K562 (cell line): ENCODE measurements around the gene FRMD5. TPM values are rescaled to one million over a fixed set of nuclear protein-coding genes. Genes with fewer than 3 reads are reported as not detected.

ENCODE experiments used
- ATAC-seq: fragments of 200-7000 bp; cut with Tn5 transposase; 3 replicates; pipeline ENCODE4 v1.9.1; 2020; ENCODE audit warnings: moderate library complexity
- BruUV-seq: library from RNA; stranded (reverse); fragments of 400-500 nt; replicated peaks from 2 replicates; lab custom pipeline; 2021; lab: Mats Ljungman, UMichigan
- CTCF ChIA-PET: fragments of 300-600 bp; formaldehyde crosslinking; extraction: SDS; loops from one replicate; lab custom pipeline; 2021; ENCODE audit warnings: low intra/inter-chr PET ratio; lab: Yijun Ruan, JAX
- POLR2A ChIA-PET: fragments of 300-600, 350-650 bp; sonication (Branson Sonifier 250); formaldehyde crosslinking; extraction: SDS; loops from one replicate; lab custom pipeline; 2021; ENCODE audit warnings: antibody characterized with exemption, inconsistent platforms; lab: Yijun Ruan, JAX
- DNase-seq, 4 experiments: peaks; one replicate each; pipeline versions ENCODE4 v3.0.0 to v3.0.0-alpha.2; 2011 to 2018; ENCODE audit warnings: low spot score in 3 of 4, mixed read lengths in 3 of 4; ENCODE audit errors: extremely low read depth in 1 of 4
- FAIRE-seq: peaks from 2 replicates; lab custom pipeline; 2011; peaks lifted over from hg19 to GRCh38; lab: Jason Lieb, UNC
- H2AFZ ChIP-seq: 2 replicates; pipeline ENCODE4 v1.6.0; 2011; ENCODE audit warnings: low read depth, low read length, control low read depth, inconsistent platforms
- H3K27ac ChIP-seq: fragments of 200-600 bp; 3 replicates; pipeline ENCODE4 v1.8.0; 2011; ENCODE audit warnings: low read depth, mild to moderate bottlenecking, control low read depth, inconsistent platforms, low read length, moderate library complexity, mixed read lengths; ENCODE audit errors: extremely low read depth
- H3K27me3 ChIP-seq, 2 experiments: fragments of 300-600 bp in 1 of 2; 2 replicates in 1 of 2; 3 replicates in 1 of 2; pipeline versions ENCODE4 v1.6.0 to v1.8.0; 2011; ENCODE audit warnings: inconsistent platforms in 2 of 2, low read length in 2 of 2, mild to moderate bottlenecking in 1 of 2, mixed read lengths in 1 of 2, moderate library complexity in 1 of 2; ENCODE audit not compliant: control insufficient read depth in 2 of 2, insufficient read depth in 2 of 2
- H3K36me3 ChIP-seq: fragments of 300-600 bp; 3 replicates; pipeline ENCODE4 v1.8.0; 2011; ENCODE audit warnings: mild to moderate bottlenecking, low read length, inconsistent platforms; ENCODE audit not compliant: control insufficient read depth, insufficient read depth
- H3K4me1 ChIP-seq, 2 experiments: fragments of 200-600 bp in 1 of 2; replicated peaks in 1 of 2; 2 replicates in 1 of 2; 3 replicates in 1 of 2; pipeline versions ENCODE4 v1.5.1 to v1.8.0; 2011; ENCODE audit warnings: inconsistent platforms in 2 of 2, low read length in 2 of 2, mild to moderate bottlenecking in 1 of 2, mixed read lengths in 1 of 2, moderate library complexity in 1 of 2; ENCODE audit not compliant: control insufficient read depth in 2 of 2, insufficient read depth in 2 of 2
- H3K4me2 ChIP-seq: 2 replicates; pipeline ENCODE4 v1.6.1; 2011; ENCODE audit warnings: low read length, control low read depth, inconsistent platforms, mixed read lengths; ENCODE audit not compliant: insufficient read depth
- H3K4me3 ChIP-seq: fragments of 200-600 bp; sonication (generic), shearing (Covaris generic); 2 replicates; pipeline ENCODE4 v1.5.1; 2016; ENCODE audit warnings: control low read depth, inconsistent platforms
- H3K79me2 ChIP-seq: fragments of 200-600 bp; 3 replicates; pipeline ENCODE4 v1.8.0; 2011; ENCODE audit warnings: low read length, inconsistent platforms; ENCODE audit not compliant: control insufficient read depth, insufficient read depth
- H3K9ac ChIP-seq, 2 experiments: 2 replicates each; pipeline versions ENCODE4 v1.6.0 to v1.6.1; 2011; ENCODE audit warnings: low read depth in 2 of 2, low read length in 2 of 2, control low read depth in 1 of 2, inconsistent platforms in 1 of 2, mild to moderate bottlenecking in 1 of 2, mixed read lengths in 1 of 2; ENCODE audit not compliant: insufficient read depth in 1 of 2
- H3K9me1 ChIP-seq: one replicate; pipeline ENCODE4 v1.6.0; 2011; ENCODE audit warnings: inconsistent platforms, mild to moderate bottlenecking, low read length, moderate library complexity; ENCODE audit not compliant: control insufficient read depth, insufficient read depth
- H3K9me3 ChIP-seq: replicated peaks from 2 replicates; pipeline ENCODE4 v1.5.1; 2011; ENCODE audit warnings: low read depth, low read length, inconsistent platforms; ENCODE audit not compliant: control insufficient read depth, insufficient read depth
- H4K20me1 ChIP-seq: replicated peaks from 2 replicates; pipeline ENCODE4 v1.6.1; 2011; ENCODE audit warnings: low read length, inconsistent platforms, mixed read lengths; ENCODE audit not compliant: control insufficient read depth, insufficient read depth
- CEBPB ChIP-seq: fragments of 450-650 bp; IDR thresholded peaks from 2 replicates; pipeline ENCODE4 v1.6.1; 2016; ENCODE audit warnings: missing genetic modification characterization, missing compliant biosample characterization
- HCFC1 ChIP-seq: IDR thresholded peaks from 2 replicates; pipeline ENCODE4 v1.6.1; 2012; ENCODE audit warnings: low read depth, low read length, improper control_type of control experiment
- MAZ ChIP-seq, 2 experiments: fragments of 450-650 bp in 1 of 2; sonication (generic) in 1 of 2; formaldehyde crosslinking; IDR thresholded peaks in 1 of 2; conservative IDR thresholded peaks in 1 of 2; 2 replicates each; pipeline versions ENCODE4 v1.4.0 to v1.5.0; 2020; ENCODE audit warnings: mild to moderate bottlenecking in 1 of 2, missing genetic modification reagents in 1 of 2
- SIN3A ChIP-seq, 2 experiments: fragments of 150-350 bp in 1 of 2; IDR thresholded peaks; 2 replicates each; pipeline ENCODE4 v1.6.1; 2011 to 2016; ENCODE audit warnings: borderline replicate concordance in 2 of 2, low read depth in 2 of 2, low read length in 2 of 2, mild to moderate bottlenecking in 2 of 2, moderate library complexity in 2 of 2; ENCODE audit not compliant: control insufficient read depth in 1 of 2
- SIX5 ChIP-seq, 2 experiments: IDR thresholded peaks; 2 replicates each; pipeline ENCODE4 v1.6.1; 2011; ENCODE audit warnings: low read length in 2 of 2, borderline replicate concordance in 1 of 2, low read depth in 1 of 2, mild to moderate bottlenecking in 1 of 2, moderate library complexity in 1 of 2; ENCODE audit not compliant: insufficient read depth in 1 of 2
- SRSF7 ChIP-seq: fragments of 200-400 bp; formaldehyde crosslinking; optimal IDR thresholded peaks from 2 replicates; pipeline ENCODE3; 2017; ENCODE audit warnings: mild to moderate bottlenecking, low read depth, low read length
- ZNF184 ChIP-seq: sonication (generic); formaldehyde crosslinking; IDR thresholded peaks from 2 replicates; pipeline ENCODE4 v1.5.0; 2020; ENCODE audit warnings: missing genetic modification reagents
- ZNF436 ChIP-seq: fragments of 250-450, 450-650 bp; sonication (Bioruptor Pico); formaldehyde crosslinking; IDR thresholded peaks from 2 replicates; pipeline ENCODE4 v1.7.0; 2020; ENCODE audit warnings: mild to moderate bottlenecking
- ZNF445 ChIP-seq: fragments of 250-450 bp; sonication (Bioruptor Pico); IDR thresholded peaks from 2 replicates; pipeline ENCODE4 v1.4.0; 2020; ENCODE audit warnings: low read depth, mild to moderate bottlenecking, moderate library complexity
- ZNF589 ChIP-seq: fragments of 200-800 bp; sonication (Bioruptor generic); IDR thresholded peaks from 2 replicates; pipeline ENCODE4 v1.6.1; 2016; ENCODE audit warnings: low read depth, missing genetic modification characterization, missing compliant biosample characterization
- WGBS: fragments of 100-300 bp; shearing (Covaris generic); methylation state at CpG from one replicate; pipeline ENCODE4 v1.1.6; 2016; ENCODE audit warnings: low coverage, mixed read lengths; ENCODE audit not compliant: insufficient coverage; ENCODE audit errors: missing lambda C conversion rate; 5-methylcytosine and 5-hydroxymethylcytosine counted together
- in situ Hi-C: fragments of 300-500 bp; cut with MboI; formaldehyde crosslinking; loops from 4 replicates; pipeline ENCODE4 v1.15.0; 2018; ENCODE audit warnings: inconsistent platforms, mixed read lengths
- intact Hi-C: fragments of 100-400 bp; cut with micrococcal nuclease; formaldehyde crosslinking; loops from 2 replicates; pipeline ENCODE4 v1.14.2; 2022
- polyA plus RNA-seq, 8 experiments: library from polyadenylated mRNA; depleted of rRNA in 4 of 8; stranded (reverse) in 5 of 8; unstranded in 3 of 8; fragments of >200 nt; fragmentation: Nextera tagmentation in 2 of 8; fragmentation: Illumina TruSeq in 1 of 8; extraction: Ambion mirVana in 2 of 8; extraction: Trizol in 1 of 8; gene quantifications; 2 replicates each; pipeline versions ENCODE4 v1.2.1 to v1.2.3, GENCODE V29; 2011 to 2014; ENCODE audit warnings: inconsistent platforms in 1 of 8, missing spikeins in 1 of 8
- total RNA-seq, 7 experiments: library from RNA; depleted of rRNA in 6 of 7; stranded (reverse); fragments of >200 nt in 6 of 7; fragmentation: Illumina TruSeq in 2 of 7; extraction: Trizol in 2 of 7; gene quantifications; 2 replicates each; pipeline versions ENCODE4 v1.2.1 to v1.2.3, GENCODE V29; 2011 to 2021; ENCODE audit warnings: low replicate concordance in 1 of 7
- TF ChIP-seq, protein P1 (sequence below): sonication (generic); formaldehyde crosslinking; IDR thresholded peaks from 2 replicates; pipeline ENCODE4 v1.8.0; 2022; ENCODE audit warnings: missing genetic modification reagents, mild to moderate bottlenecking, borderline replicate concordance

Gene FRMD5
- total and polyA plus RNA-seq, 9 of the 15 experiments (the other 6 are each of a cell fraction or from before 2014, with no cell fraction given), result 0.13 to 0.38 TPM; not detected in 7

DNA sequence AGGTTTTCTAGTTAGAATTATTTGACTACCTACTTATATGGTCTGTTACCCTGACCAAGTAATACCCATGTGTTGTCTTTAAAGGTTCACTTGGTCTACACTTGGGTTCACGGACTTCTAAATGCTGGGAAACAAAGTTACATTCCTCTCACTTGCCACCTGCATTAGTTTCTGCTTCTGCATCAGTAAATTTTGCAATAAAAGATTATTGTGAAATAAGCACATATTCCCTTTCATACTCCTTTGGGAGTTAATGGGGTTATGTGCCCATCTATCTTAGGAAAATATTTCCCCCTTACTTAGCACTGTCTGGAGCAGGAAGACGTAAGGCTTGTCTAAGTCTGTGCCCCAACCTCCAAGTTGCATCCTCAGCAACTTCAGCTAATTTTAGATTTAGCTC is 160.7 kb downstream of the FRMD5 start:
- no peak overlapping the region for H3K4me3 ChIP-seq
- POLR2A ChIA-PET, result no interaction called here
- H3K9me3 ChIP-seq, result no peaks in the 10 kb centered on the region
- no peaks in the 10 kb centered on the region for H3K4me1 ChIP-seq
- peak; percentile 48 for TF ChIP-seq CEBPB (tag)
- TF ChIP-seq HCFC1, result no peak
- TF ChIP-seq, all 486 proteins: peak for 1
- H4K20me1 ChIP-seq, result no peaks in the 10 kb centered on the region
- BruUV-seq, result no TSS peak
- intact Hi-C loops, result no loop called here
- CTCF ChIA-PET, result no interaction called here
- H3K36me3 ChIP-seq, result no peaks in the 10 kb centered on the region
- in situ Hi-C loops, result no loop called here
- H3K4me2 ChIP-seq, result no peak overlapping the region
- H3K9me1 ChIP-seq, result no peaks in the 10 kb centered on the region
- WGBS, result 0% methylated on average over 2 of the region's 2 CpGs
- H3K27ac ChIP-seq, result no peak overlapping the region
- no peaks in the 10 kb centered on the region; a peak in 1 of 5 replicates for H3K27me3 ChIP-seq
- H3K9ac ChIP-seq, result no peak overlapping the region
- no peak for FAIRE-seq
- no peak for DNase-seq
- H3K79me2 ChIP-seq, result no peaks in the 10 kb centered on the region
- H2AFZ ChIP-seq, result no peak overlapping the region
- ATAC-seq, result no peak

DNA sequence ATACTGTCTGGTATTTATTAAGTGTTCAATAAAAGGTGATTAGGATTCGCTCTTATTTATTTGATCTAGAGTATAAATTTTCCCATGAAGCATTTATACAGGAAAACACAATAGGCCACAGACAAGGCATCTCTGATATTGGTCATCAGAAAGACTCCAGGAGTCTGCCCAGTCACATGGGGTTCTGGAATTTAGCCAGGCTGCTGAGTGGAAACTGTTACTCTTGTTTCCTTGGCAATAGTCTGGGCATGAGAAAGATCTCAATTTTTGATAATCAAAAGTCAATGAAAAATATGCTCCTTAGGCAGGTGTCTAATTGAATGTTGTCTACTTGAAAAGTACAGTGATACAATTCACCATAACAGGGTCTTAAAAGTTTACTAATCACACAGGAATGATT is 161.2 kb downstream of the FRMD5 start:
- H3K79me2 ChIP-seq, result no peaks in the 10 kb centered on the region
- no peak for ATAC-seq
- no peak overlapping the region for H3K9ac ChIP-seq
- intact Hi-C loops, result no loop called here
- no TSS peak for BruUV-seq
- DNase-seq, result no peak
- H3K9me3 ChIP-seq, result no peaks in the 10 kb centered on the region
- no peak overlapping the region for H3K4me2 ChIP-seq
- no peak for FAIRE-seq
- H3K4me3 ChIP-seq, result no peak overlapping the region
- H3K27me3 ChIP-seq, result no peaks in the 10 kb centered on the region; a peak in 1 of 5 replicates
- H3K36me3 ChIP-seq, result no peaks in the 10 kb centered on the region
- H4K20me1 ChIP-seq, result no peaks in the 10 kb centered on the region
- POLR2A ChIA-PET, result interaction anchor here (0.9 kb wide), 2 partner anchors 19 to 26 kb away, joined by 3 read pairs; no protein-coding TSS in a partner anchor
- in situ Hi-C loops, result no loop called here
- H2AFZ ChIP-seq, result no peak overlapping the region
- H3K9me1 ChIP-seq, result no peaks in the 10 kb centered on the region
- CTCF ChIA-PET, result no interaction called here
- WGBS, result 0% methylated on average over 1 of the region's 1 CpG
- H3K4me1 ChIP-seq, result no peaks in the 10 kb centered on the region
- H3K27ac ChIP-seq, result no peak overlapping the region
- no peak for TF ChIP-seq ZNF436 (CRISPR knock-in tag)
- TF ChIP-seq SIX5 (IDR thresholded peaks at IDR 0.05; ENCODE audit: borderline replicate concordance in 1 of 2, insufficient read depth in 1 of 2, low read depth in 1 of 2, low read length in 2 of 2), result no peak
- TF ChIP-seq MAZ (CRISPR knock-in tag; conservative IDR thresholded peaks at IDR 0.05 in 1 of 2, IDR thresholded peaks at IDR 0.05 in 1 of 2), result no peak
- TF ChIP-seq SIN3A (IDR thresholded peaks at IDR 0.05; ENCODE audit: borderline replicate concordance in 2 of 2, control insufficient read depth in 1 of 2, low read depth in 2 of 2, low read length in 2 of 2), result no peak
- TF ChIP-seq ZNF184, result no peak
- TF ChIP-seq SRSF7, result no peak
- no peak for TF ChIP-seq ZNF445 (CRISPR knock-in tag)
- no peak for TF ChIP-seq ZNF589 (CRISPR knock-in tag)
- TF ChIP-seq, protein P1, sequence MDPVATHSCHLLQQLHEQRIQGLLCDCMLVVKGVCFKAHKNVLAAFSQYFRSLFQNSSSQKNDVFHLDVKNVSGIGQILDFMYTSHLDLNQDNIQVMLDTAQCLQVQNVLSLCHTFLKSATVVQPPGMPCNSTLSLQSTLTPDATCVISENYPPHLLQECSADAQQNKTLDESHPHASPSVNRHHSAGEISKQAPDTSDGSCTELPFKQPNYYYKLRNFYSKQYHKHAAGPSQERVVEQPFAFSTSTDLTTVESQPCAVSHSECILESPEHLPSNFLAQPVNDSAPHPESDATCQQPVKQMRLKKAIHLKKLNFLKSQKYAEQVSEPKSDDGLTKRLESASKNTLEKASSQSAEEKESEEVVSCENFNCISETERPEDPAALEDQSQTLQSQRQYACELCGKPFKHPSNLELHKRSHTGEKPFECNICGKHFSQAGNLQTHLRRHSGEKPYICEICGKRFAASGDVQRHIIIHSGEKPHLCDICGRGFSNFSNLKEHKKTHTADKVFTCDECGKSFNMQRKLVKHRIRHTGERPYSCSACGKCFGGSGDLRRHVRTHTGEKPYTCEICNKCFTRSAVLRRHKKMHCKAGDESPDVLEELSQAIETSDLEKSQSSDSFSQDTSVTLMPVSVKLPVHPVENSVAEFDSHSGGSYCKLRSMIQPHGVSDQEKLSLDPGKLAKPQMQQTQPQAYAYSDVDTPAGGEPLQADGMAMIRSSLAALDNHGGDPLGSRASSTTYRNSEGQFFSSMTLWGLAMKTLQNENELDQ (CRISPR knock-in tag), result no peak
